ENCODE data around the gene GRID1.

DNA sequence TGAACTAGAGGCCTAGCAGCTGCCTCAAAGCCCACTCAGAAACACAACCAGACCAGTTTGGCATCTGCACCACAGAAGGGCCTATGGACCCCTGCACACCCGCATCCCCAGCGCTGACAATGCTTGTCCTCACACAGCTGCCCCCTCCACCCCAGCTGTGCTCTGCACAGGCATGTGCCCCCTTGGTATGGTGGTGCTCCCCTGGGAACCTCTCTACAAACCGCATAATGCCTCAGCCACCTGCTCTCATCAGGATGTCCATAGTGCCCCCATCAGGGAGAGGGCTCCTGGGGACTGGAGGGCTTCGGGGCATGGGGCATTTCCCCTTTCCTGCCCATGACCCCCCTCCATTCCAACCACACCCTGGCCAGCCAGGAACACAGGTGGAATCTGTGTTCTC, 347.5 kb downstream of the GRID1 start:
- TF ChIP-seq, protein P1, sequence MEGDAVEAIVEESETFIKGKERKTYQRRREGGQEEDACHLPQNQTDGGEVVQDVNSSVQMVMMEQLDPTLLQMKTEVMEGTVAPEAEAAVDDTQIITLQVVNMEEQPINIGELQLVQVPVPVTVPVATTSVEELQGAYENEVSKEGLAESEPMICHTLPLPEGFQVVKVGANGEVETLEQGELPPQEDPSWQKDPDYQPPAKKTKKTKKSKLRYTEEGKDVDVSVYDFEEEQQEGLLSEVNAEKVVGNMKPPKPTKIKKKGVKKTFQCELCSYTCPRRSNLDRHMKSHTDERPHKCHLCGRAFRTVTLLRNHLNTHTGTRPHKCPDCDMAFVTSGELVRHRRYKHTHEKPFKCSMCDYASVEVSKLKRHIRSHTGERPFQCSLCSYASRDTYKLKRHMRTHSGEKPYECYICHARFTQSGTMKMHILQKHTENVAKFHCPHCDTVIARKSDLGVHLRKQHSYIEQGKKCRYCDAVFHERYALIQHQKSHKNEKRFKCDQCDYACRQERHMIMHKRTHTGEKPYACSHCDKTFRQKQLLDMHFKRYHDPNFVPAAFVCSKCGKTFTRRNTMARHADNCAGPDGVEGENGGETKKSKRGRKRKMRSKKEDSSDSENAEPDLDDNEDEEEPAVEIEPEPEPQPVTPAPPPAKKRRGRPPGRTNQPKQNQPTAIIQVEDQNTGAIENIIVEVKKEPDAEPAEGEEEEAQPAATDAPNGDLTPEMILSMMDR (IDR thresholded peaks at IDR 0.05) = no peak
- TF ChIP-seq POLR2A (IDR thresholded peaks at IDR 0.05) (no peak), POLR2AphosphoS5 (IDR thresholded peaks at IDR 0.05) (no peak)

Data from breast epithelium (tissue), 3 donors.